ENCODE measurements around the gene KLF2. TPM values are rescaled to one million over a fixed set of nuclear protein-coding genes. Genes with fewer than 3 reads are reported as not detected.

KLF2 gene
- total and polyA plus RNA-seq, 2 of the 13 experiments (the other 11 are each of a cell fraction or from before 2014, with no cell fraction given): not detected

DNA sequence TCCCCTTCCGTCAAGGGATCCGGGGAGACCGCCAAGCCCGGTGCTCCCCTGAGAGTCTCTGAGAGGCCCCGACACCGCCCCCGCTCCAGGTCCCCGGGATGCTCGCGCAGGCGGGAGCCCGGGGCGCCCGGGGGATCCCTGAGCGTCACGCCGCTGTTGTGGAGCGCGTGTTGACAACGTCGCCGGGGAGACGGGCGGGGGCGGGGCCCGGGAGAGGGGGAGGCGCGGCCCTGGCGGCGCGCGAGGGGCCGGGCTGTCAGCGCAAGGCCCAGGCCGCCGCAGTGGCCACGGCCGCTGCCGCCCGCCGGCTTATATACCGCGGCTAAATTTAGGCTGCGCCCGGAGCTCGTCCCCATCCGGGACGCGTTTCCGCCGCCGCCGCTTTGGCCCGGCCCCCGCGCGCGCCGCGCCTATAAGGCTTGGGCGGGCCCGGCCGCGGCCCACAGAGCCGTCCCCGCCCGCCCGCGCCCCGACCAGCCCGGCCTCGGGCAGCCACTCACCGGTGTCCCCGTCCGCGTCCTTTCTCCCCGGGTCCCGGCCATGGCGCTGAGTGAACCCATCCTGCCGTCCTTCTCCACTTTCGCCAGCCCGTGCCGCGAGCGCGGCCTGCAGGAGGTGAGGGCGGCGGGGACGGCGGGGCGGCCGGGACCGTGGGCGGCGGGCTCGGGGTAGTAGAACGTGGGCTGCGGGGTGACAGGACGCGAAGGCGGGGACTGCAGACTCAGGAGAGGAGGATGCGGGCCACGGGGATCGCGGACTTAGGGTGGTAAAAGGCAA lies at the start of gene KLF2 (continued):
- TF ChIP-seq NFE2L1 (CRISPR knock-in tag; IDR thresholded peaks at IDR 0.05; ENCODE audit: borderline replicate concordance) (no peak), ZFY (CRISPR knock-in tag; IDR thresholded peaks at IDR 0.05) (peak; percentile 53), ATRX (CRISPR knock-in tag; IDR thresholded peaks at IDR 0.05; ENCODE audit: borderline replicate concordance) (no peak), SAP130 (CRISPR knock-in tag; IDR thresholded peaks at IDR 0.05; ENCODE audit: low read depth) (peak; percentile 53), RFX1 (IDR thresholded peaks at IDR 0.05) (peak; percentile 65; the same call in 1 of the 2 replicates), PLRG1 (conservative IDR thresholded peaks at IDR 0.05) (no peak), ATAD3A (CRISPR knock-in tag; IDR thresholded peaks at IDR 0.05) (no peak), ZNF629 (CRISPR knock-in tag; conservative IDR thresholded peaks at IDR 0.05) (no peak), JUNB (CRISPR knock-in tag; IDR thresholded peaks at IDR 0.05; ENCODE audit: borderline replicate concordance) (no peak), RNF2 (conservative IDR thresholded peaks at IDR 0.05; ENCODE audit: low read depth) (0 out of 2 replicates have a peak, but pooled peaks have one; percentile 20), ZNF777 (CRISPR knock-in tag; IDR thresholded peaks at IDR 0.05) (peak; percentile 36; the same call in 1 of the 2 replicates), ZNF205 (CRISPR knock-in tag; IDR thresholded peaks at IDR 0.05) (no peak), NFATC3 (CRISPR knock-in tag; IDR thresholded peaks at IDR 0.05) (no peak), DNMT1 (CRISPR knock-in tag; IDR thresholded peaks at IDR 0.05) (no peak), KDM2A (CRISPR knock-in tag; IDR thresholded peaks at IDR 0.05; ENCODE audit: borderline replicate concordance, low read depth) (0 out of 2 replicates have a peak, but pooled peaks have one; percentile 11), ZNF430 (CRISPR knock-in tag; IDR thresholded peaks at IDR 0.05) (no peak)
- TF ChIP-seq, protein P1, sequence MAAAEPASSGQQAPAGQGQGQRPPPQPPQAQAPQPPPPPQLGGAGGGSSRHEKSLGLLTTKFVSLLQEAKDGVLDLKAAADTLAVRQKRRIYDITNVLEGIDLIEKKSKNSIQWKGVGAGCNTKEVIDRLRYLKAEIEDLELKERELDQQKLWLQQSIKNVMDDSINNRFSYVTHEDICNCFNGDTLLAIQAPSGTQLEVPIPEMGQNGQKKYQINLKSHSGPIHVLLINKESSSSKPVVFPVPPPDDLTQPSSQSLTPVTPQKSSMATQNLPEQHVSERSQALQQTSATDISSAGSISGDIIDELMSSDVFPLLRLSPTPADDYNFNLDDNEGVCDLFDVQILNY (CRISPR knock-in tag; conservative IDR thresholded peaks at IDR 0.05): no peak
- TF ChIP-seq, protein P2, sequence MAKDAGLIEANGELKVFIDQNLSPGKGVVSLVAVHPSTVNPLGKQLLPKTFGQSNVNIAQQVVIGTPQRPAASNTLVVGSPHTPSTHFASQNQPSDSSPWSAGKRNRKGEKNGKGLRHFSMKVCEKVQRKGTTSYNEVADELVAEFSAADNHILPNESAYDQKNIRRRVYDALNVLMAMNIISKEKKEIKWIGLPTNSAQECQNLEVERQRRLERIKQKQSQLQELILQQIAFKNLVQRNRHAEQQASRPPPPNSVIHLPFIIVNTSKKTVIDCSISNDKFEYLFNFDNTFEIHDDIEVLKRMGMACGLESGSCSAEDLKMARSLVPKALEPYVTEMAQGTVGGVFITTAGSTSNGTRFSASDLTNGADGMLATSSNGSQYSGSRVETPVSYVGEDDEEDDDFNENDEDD (CRISPR knock-in tag; IDR thresholded peaks at IDR 0.05; ENCODE audit: borderline replicate concordance): peak; percentile 11; the same call in 1 of the 2 replicates
- TF ChIP-seq, protein P3, sequence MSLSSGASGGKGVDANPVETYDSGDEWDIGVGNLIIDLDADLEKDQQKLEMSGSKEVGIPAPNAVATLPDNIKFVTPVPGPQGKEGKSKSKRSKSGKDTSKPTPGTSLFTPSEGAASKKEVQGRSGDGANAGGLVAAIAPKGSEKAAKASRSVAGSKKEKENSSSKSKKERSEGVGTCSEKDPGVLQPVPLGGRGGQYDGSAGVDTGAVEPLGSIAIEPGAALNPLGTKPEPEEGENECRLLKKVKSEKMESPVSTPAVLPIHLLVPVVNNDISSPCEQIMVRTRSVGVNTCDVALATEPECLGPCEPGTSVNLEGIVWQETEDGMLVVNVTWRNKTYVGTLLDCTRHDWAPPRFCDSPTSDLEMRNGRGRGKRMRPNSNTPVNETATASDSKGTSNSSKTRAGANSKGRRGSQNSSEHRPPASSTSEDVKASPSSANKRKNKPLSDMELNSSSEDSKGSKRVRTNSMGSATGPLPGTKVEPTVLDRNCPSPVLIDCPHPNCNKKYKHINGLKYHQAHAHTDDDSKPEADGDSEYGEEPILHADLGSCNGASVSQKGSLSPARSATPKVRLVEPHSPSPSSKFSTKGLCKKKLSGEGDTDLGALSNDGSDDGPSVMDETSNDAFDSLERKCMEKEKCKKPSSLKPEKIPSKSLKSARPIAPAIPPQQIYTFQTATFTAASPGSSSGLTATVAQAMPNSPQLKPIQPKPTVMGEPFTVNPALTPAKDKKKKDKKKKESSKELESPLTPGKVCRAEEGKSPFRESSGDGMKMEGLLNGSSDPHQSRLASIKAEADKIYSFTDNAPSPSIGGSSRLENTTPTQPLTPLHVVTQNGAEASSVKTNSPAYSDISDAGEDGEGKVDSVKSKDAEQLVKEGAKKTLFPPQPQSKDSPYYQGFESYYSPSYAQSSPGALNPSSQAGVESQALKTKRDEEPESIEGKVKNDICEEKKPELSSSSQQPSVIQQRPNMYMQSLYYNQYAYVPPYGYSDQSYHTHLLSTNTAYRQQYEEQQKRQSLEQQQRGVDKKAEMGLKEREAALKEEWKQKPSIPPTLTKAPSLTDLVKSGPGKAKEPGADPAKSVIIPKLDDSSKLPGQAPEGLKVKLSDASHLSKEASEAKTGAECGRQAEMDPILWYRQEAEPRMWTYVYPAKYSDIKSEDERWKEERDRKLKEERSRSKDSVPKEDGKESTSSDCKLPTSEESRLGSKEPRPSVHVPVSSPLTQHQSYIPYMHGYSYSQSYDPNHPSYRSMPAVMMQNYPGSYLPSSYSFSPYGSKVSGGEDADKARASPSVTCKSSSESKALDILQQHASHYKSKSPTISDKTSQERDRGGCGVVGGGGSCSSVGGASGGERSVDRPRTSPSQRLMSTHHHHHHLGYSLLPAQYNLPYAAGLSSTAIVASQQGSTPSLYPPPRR (CRISPR knock-in tag; IDR thresholded peaks at IDR 0.05; ENCODE audit: borderline replicate concordance): no peak
- TF ChIP-seq, protein P4, sequence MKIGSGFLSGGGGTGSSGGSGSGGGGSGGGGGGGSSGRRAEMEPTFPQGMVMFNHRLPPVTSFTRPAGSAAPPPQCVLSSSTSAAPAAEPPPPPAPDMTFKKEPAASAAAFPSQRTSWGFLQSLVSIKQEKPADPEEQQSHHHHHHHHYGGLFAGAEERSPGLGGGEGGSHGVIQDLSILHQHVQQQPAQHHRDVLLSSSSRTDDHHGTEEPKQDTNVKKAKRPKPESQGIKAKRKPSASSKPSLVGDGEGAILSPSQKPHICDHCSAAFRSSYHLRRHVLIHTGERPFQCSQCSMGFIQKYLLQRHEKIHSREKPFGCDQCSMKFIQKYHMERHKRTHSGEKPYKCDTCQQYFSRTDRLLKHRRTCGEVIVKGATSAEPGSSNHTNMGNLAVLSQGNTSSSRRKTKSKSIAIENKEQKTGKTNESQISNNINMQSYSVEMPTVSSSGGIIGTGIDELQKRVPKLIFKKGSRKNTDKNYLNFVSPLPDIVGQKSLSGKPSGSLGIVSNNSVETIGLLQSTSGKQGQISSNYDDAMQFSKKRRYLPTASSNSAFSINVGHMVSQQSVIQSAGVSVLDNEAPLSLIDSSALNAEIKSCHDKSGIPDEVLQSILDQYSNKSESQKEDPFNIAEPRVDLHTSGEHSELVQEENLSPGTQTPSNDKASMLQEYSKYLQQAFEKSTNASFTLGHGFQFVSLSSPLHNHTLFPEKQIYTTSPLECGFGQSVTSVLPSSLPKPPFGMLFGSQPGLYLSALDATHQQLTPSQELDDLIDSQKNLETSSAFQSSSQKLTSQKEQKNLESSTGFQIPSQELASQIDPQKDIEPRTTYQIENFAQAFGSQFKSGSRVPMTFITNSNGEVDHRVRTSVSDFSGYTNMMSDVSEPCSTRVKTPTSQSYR (CRISPR knock-in tag; IDR thresholded peaks at IDR 0.05; ENCODE audit: borderline replicate concordance): no peak
- TF ChIP-seq, protein P5, sequence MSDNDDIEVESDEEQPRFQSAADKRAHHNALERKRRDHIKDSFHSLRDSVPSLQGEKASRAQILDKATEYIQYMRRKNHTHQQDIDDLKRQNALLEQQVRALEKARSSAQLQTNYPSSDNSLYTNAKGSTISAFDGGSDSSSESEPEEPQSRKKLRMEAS (IDR thresholded peaks at IDR 0.05): peak; percentile 15; the same call in 1 of the 2 replicates

All from HepG2 (cell line).